Fibroblast of villous mesenchyme (primary cell): Measurements from ENCODE around the gene SYTL3. TPM values are rescaled to one million over a fixed set of nuclear protein-coding genes. Genes with fewer than 3 reads are reported as not detected.
A peak's percentile ranks its signal among the peaks of the same experiment; 100 is the strongest.
"Not testable (repeated sequence)": the region's sequence is repeated elsewhere in the genome, so short reads cannot be mapped to it uniquely, and the experiment has no call there.

Source experiments
- DNase-seq: peaks from one replicate; pipeline ENCODE4 v3.0.0-alpha.2; 2010; ENCODE audit warnings: low read depth
- H3K4me3 ChIP-seq: 2 replicates; pipeline ENCODE4 v1.5.1; 2011; ENCODE audit warnings: low read depth, mild to moderate bottlenecking, low read length
- total RNA-seq: library from RNA; depleted of rRNA; stranded (reverse); fragments of >200 nt; gene quantifications from 2 replicates; pipeline ENCODE4 v1.2.3, GENCODE V29; 2012
- TF ChIP-seq, protein P1 (sequence below): IDR thresholded peaks from 2 replicates; pipeline ENCODE4 v1.5.1; 2012; ENCODE audit warnings: low read depth, mild to moderate bottlenecking, low read length; ENCODE audit not compliant: insufficient read depth

Gene SYTL3
- total RNA-seq, 1 donor = 1.7 TPM

DNA sequence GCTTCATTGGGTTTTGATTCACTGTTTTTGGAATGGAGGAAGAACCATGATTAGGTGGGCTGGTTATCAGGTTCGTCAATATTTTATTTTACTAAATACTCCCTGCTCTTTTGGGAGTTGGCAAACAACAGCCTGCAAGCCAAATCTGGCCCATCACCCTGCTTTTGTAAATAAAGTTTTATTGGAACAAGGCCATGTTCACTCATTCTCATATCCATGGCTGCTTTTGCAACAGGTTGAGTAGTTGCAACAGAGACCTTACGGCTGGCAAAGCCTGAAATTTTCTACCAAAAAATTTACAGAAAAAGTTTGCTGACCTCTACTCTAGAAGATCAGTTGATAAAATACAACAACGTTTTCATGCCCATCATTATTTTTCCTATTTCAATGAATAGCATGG lies 45.1 kb downstream of the SYTL3 start:
- H3K4me3 ChIP-seq = no peak overlapping the region
- DNase-seq = no peak
- TF ChIP-seq, protein P1, sequence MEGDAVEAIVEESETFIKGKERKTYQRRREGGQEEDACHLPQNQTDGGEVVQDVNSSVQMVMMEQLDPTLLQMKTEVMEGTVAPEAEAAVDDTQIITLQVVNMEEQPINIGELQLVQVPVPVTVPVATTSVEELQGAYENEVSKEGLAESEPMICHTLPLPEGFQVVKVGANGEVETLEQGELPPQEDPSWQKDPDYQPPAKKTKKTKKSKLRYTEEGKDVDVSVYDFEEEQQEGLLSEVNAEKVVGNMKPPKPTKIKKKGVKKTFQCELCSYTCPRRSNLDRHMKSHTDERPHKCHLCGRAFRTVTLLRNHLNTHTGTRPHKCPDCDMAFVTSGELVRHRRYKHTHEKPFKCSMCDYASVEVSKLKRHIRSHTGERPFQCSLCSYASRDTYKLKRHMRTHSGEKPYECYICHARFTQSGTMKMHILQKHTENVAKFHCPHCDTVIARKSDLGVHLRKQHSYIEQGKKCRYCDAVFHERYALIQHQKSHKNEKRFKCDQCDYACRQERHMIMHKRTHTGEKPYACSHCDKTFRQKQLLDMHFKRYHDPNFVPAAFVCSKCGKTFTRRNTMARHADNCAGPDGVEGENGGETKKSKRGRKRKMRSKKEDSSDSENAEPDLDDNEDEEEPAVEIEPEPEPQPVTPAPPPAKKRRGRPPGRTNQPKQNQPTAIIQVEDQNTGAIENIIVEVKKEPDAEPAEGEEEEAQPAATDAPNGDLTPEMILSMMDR = no peak

DNA sequence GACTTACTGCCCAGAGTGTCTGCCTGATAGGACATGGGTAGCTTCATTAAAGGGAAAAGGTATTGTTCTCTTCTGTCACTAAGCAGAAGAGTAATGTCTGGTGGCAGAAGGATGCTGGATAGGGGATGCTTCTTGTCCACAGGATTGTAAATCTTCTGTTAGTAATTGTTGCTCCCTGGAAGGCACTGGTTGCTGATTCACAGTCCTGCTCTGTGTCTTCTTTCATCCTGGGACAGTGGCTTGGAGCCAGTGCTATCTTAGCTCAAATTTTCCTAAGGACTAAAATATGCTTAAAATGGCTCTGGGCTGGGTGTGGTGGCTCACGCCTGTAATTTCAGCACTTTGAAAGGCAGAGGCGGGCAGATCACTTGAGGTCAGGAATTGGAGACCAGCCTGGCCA lies 48.0 kb downstream of the SYTL3 start:
- TF ChIP-seq, protein P1 = no peak
- DNase-seq = peak; percentile 50
- H3K4me3 ChIP-seq = no peak overlapping the region

DNA sequence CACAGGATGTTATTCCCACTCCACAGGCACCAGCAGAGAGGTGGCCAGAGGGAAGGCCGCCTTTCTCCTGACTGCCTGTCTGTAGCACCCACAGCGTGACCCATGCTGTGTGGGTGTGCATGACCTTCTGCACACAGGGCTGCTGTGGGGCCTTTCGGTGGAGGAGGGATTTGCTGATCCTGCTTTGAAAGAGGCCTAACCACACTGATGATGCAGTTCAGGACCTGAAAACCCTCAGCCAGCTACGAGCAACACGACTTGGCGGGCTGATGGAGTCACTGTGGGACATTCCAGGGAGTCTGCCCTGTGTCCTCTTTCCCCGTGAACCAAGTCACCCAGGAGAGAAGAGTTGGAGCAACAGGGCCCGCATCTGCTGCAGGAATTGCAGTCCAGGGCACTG lies 49.1 kb downstream of the SYTL3 start:
- no peak for DNase-seq
- no peak overlapping the region for H3K4me3 ChIP-seq
- TF ChIP-seq, protein P1 = no peak

DNA sequence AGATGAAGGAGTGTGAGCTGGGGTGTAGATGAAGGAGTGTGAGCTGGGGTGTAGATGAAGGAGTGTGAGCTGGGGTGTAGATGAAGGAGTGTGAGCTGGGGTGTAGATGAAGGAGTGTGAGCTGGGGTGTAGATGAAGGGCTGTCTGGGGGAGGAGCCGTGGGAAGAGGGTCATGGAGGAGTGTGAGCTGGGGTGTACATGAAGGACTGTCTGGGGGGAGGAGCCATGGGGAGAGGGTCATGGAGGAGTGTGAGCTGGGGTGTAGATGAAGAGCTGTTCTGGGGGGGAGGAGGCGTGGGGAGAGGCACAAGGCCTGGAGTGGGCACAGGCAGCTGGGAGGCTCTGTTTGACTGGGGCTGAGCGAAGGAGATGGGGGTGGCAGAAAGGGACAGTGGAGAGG lies 51.4 kb downstream of the SYTL3 start:
- H3K4me3 ChIP-seq, DNase-seq: not testable (repeated sequence)

DNA sequence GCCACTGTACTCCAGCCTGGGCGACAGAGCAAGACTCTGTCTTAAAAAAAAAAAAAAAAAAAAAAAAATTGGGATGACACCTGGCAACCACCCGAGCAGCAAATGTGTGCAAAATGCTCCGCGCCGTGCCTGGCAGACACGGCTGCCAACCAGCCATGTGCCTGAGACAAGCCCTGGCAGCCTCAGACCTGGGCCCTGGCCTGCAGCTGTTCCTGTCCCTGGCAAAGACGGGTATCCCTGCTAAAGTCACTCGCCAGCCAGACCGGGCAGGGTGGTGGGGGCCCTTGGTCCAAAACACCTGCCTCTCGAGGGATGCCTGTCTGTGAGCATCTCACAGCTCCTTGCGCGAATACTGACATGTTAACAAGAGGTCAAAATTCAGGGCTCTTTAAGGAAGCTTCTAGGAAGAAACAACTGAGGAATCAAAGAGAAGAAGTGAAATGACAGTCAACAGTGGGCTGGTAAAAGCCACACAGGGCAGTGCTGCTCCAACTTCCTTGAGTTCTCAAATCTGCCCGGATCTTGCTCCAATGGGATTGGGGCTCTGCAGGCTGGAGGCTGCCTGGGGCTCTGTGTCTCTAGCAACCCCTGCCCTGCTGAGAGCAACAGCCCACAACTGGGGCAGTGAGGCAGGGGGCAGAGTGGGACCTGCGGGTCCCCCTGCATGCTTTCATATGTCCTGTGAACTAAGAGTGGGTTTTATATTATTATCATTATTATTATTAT lies 53.4 kb downstream of the SYTL3 start:
- no peak overlapping the region for H3K4me3 ChIP-seq
- no peak for DNase-seq
- TF ChIP-seq, protein P1 = no peak

DNA sequence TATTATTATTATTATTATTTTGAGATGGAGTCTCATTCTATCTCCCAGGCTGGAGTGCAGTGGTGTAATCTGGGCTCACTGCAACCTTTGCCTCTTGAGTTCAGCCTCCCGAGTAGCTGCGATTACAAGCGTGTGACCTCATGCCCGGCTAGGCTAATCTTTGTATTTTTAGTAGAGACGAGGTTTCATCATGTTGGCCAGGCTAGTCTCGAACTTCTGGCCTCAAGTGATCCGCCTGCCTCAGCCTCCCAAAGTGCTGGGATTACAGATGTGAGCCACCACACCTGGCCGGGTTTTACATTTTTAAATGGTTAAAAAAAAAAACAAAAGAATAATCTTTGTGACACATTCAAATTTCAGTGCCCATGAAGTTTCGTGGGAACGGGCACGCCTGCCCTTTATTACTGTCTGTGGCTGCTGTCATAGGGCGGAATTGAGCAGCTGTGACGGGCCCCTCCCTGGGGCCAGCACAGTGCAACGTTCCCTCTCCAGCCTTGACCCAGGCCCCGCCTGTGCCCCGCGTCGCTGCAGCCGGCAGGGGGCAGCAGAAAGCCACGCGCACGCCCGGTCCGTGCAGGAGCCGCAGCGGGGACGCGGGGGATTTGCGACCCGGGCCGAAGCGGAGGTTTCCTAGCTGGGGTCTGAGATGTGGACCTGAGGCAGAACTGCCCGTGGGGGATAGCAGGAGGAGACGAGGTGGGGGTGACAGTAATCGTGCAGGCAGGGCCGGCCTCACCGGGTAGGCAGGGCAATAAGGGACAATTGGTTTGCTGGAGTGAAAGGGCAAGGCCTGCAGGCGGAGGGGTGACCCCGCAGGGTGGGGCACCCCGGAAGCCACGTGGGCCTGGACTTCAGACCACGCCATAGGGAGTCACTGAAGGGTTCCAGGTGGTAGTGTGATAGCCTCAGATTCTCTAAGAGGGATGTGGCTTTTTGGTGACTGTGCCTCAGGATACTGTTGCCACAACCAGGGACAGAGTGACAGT lies 54.3 kb downstream of the SYTL3 start:
- TF ChIP-seq, protein P1 = peak; percentile 96
- peak; percentile 66 for DNase-seq
- peak overlapping the region; percentile 54 for H3K4me3 ChIP-seq

DNA sequence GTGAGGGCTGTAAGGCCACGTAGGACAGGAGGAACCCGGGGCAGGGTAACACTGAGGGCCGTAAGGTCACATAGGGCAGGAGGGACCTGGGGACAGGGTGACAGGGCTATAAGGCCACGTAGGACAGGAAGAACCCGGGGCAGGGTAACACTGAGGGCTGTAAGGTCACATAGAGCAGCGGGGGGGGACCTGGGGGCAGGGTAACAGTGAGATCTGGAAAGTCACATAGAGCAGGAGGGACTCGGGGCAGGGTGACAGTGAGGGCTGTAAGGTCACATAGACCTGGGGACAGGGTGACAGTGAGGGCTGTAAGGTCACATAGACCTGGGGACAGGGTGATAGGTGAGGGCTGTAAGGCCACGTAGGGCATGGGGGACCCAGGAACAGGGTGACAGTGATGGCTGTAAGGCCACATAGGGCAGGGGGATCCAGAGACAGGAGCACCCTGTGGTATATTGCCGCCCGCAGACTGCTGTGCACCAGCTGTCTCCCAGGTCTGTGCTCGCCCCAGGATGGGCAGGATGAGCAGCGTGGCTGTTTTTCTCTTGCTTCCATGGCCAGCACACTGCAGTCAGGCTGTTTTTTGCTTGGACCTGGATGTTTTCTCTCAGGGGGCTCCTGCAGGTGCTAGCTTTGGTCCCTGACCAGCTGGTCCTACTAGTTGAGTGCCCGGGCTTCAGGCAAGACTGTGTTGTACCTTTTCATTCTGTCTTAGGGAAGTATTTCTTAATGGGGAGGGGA lies 55.7 kb downstream of the SYTL3 start:
- TF ChIP-seq, protein P1 = no peak
- DNase-seq = no peak
- H3K4me3 ChIP-seq = no peak overlapping the region
